Neutrophil (primary cell): Measurements from ENCODE around the gene BRF1.

Experiments used
- H3K27ac ChIP-seq: fragments of 200-600 bp; sonication (generic); 2 replicates; pipeline ENCODE4 v1.5.1; 2016; ENCODE audit warnings: mild to moderate bottlenecking, moderate library complexity
- H3K27me3 ChIP-seq: fragments of 200-600 bp; sonication (generic); 2 replicates; pipeline ENCODE4 v1.6.0; 2016; ENCODE audit warnings: mild to moderate bottlenecking
- H3K36me3 ChIP-seq: fragments of 200-600 bp; sonication (generic); 2 replicates; pipeline ENCODE4 v1.5.1; 2017
- H3K4me1 ChIP-seq, 2 experiments: fragments of 200-600 bp in 1 of 2; sonication (generic) in 1 of 2; 1 replicate in 1 of 2; 2 replicates in 1 of 2; pipeline versions ENCODE4 v1.5.1 to v1.6.1; 2013 to 2016; ENCODE audit warnings: low read depth in 1 of 2, low read length in 1 of 2, mild to moderate bottlenecking in 1 of 2, moderate library complexity in 1 of 2; ENCODE audit not compliant: control insufficient read depth in 1 of 2, insufficient read depth in 1 of 2
- H3K4me3 ChIP-seq, 2 experiments: fragments of 200-600 bp in 1 of 2; sonication (generic) in 1 of 2; 1 replicate in 1 of 2; 2 replicates in 1 of 2; pipeline ENCODE4 v1.5.1; 2013 to 2016; ENCODE audit warnings: low read depth in 1 of 2, low read length in 1 of 2, mild to moderate bottlenecking in 1 of 2, moderate library complexity in 1 of 2
- H3K9me3 ChIP-seq: fragments of 200-600 bp; sonication (generic); 2 replicates; pipeline ENCODE4 v1.5.1; 2016
- TF ChIP-seq, protein P1 (sequence below): fragments of 200-600 bp; sonication (generic); IDR thresholded peaks from 2 replicates; pipeline ENCODE4 v1.5.1; 2016; ENCODE audit warnings: antibody characterized with exemption

BRF1 gene

GRCh38 chr14:105161964-105162668, 138.7 kb downstream of the BRF1 start:
- Histone ChIP-seq H3K36me3 (no peaks in the 10 kb centered on the region), H3K4me3 (no peak overlapping the region), H3K27me3 (peaks cover 36% of the 10 kb centered on the region), H3K9me3 (no peaks in the 10 kb centered on the region), H3K27ac (no peak overlapping the region), H3K4me1 (no peaks in the 10 kb centered on the region)
- TF ChIP-seq, protein P1, sequence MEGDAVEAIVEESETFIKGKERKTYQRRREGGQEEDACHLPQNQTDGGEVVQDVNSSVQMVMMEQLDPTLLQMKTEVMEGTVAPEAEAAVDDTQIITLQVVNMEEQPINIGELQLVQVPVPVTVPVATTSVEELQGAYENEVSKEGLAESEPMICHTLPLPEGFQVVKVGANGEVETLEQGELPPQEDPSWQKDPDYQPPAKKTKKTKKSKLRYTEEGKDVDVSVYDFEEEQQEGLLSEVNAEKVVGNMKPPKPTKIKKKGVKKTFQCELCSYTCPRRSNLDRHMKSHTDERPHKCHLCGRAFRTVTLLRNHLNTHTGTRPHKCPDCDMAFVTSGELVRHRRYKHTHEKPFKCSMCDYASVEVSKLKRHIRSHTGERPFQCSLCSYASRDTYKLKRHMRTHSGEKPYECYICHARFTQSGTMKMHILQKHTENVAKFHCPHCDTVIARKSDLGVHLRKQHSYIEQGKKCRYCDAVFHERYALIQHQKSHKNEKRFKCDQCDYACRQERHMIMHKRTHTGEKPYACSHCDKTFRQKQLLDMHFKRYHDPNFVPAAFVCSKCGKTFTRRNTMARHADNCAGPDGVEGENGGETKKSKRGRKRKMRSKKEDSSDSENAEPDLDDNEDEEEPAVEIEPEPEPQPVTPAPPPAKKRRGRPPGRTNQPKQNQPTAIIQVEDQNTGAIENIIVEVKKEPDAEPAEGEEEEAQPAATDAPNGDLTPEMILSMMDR, result no peak

DNA sequence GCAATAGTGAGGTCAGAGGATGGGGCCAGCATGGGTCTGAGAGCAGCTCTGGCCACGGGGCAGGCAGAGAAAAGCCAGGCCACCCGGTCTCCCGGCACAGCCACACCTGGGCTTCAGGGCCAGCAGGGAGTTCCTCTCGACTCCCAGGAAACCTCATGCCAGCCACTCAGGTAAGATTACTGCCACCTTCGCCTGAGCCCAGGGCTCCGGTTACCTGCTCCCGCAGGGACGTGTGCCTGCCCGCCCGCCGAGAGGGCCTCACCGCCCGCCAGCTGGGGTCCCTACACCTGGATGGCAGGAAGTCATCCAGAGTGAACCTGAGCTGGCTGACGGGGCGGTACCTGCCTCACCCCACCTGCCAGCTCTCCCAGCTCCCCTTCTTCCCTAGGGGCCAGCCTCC, 139.5 kb downstream of the BRF1 start:
- Histone ChIP-seq H3K4me1 (no peaks in the 10 kb centered on the region), H3K27me3 (peaks cover 28% of the 10 kb centered on the region), H3K27ac (no peak overlapping the region), H3K36me3 (no peaks in the 10 kb centered on the region), H3K9me3 (no peaks in the 10 kb centered on the region), H3K4me3 (no peak overlapping the region)
- TF ChIP-seq, protein P1, result no peak

- H3K27me3 ChIP-seq, result peaks cover 23% of the 10 kb centered on the region
- H3K36me3 ChIP-seq, result no peaks in the 10 kb centered on the region
- H3K9me3 ChIP-seq, result no peaks in the 10 kb centered on the region
- TF ChIP-seq, protein P1, result no peak
- H3K4me1 ChIP-seq, result no peaks in the 10 kb centered on the region
- H3K27ac ChIP-seq, result no peak overlapping the region
- H3K4me3 ChIP-seq, result no peak overlapping the region
These were observed 140.0 kb downstream of the BRF1 start for GRCh38 chr14:105160776-105161175.

DNA sequence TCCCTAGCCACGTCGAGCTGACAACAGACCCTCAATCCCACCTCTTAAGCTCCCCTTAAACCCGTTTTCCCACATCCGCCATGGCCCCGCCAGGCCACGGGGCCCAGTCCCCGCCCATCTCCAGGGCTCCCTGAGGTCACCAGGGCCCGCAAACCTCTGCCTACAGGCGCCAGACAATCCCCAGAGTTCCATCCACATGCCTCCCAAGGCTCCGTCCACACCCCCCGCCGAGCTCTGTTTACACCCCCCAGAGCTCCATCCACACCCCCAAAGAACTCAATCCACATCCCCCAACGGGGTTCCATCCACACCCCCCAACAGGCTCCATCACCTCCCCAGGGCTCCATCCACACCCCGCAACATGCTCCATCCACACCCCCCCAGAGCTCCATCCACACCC, 141.5 kb downstream of the BRF1 start:
- H3K4me3 ChIP-seq, result no peak overlapping the region
- TF ChIP-seq, protein P1, result no peak
- peaks cover 8% of the 10 kb centered on the region for H3K27me3 ChIP-seq
- no peaks in the 10 kb centered on the region for H3K36me3 ChIP-seq
- no peak overlapping the region for H3K27ac ChIP-seq
- no peaks in the 10 kb centered on the region for H3K9me3 ChIP-seq
- H3K4me1 ChIP-seq, result no peaks in the 10 kb centered on the region
